B cell (primary cell): ENCODE data around the gene NLGN1.
"Not testable (repeated sequence)": the region's sequence is repeated elsewhere in the genome, so short reads cannot be mapped to it uniquely, and the experiment has no call there.

Source experiments
- EZH2 ChIP-seq: IDR thresholded peaks from 2 replicates; pipeline ENCODE4 v1.6.1; 2012; ENCODE audit warnings: borderline replicate concordance, low read depth, mild to moderate bottlenecking, moderate library complexity, low read length; ENCODE audit not compliant: insufficient read depth, poor library complexity, severe bottlenecking
- TF ChIP-seq, protein P1 (sequence below): fragments of 200-600 bp; IDR thresholded peaks from one replicate; pipeline ENCODE4 v1.8.0; 2022; ENCODE audit warnings: antibody characterized with exemption, mild to moderate bottlenecking

DNA sequence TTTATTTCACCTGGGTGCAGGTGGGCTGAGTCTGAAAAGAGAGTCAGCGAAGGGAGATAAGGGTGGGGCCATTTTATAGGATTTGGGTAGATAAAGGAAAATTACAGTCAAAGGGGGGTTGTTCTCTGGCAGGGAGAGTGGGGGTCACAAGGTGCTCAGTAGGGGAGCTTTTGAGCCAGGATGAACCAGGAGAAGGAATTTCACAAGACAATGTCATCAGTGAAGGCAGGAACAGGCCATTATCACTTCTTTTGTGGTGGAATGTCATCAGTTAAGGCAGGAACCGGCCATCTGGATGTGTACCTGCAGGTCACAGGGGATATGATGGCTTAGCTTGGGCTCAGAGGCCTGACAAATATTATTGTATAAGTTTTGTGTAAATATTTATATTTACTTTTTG lies 44.4 kb upstream of the NLGN1 start:
- TF ChIP-seq, protein P1, sequence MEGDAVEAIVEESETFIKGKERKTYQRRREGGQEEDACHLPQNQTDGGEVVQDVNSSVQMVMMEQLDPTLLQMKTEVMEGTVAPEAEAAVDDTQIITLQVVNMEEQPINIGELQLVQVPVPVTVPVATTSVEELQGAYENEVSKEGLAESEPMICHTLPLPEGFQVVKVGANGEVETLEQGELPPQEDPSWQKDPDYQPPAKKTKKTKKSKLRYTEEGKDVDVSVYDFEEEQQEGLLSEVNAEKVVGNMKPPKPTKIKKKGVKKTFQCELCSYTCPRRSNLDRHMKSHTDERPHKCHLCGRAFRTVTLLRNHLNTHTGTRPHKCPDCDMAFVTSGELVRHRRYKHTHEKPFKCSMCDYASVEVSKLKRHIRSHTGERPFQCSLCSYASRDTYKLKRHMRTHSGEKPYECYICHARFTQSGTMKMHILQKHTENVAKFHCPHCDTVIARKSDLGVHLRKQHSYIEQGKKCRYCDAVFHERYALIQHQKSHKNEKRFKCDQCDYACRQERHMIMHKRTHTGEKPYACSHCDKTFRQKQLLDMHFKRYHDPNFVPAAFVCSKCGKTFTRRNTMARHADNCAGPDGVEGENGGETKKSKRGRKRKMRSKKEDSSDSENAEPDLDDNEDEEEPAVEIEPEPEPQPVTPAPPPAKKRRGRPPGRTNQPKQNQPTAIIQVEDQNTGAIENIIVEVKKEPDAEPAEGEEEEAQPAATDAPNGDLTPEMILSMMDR = not testable (repeated sequence)
- not testable (repeated sequence) for TF ChIP-seq EZH2
